Muscle layer of colon (tissue), 2 donors: ENCODE measurements around the gene MGAT5.

ENCODE experiments used
- H3K27ac ChIP-seq: one replicate; pipeline ENCODE4 v1.7.0; 2013; ENCODE audit warnings: low read depth, mild to moderate bottlenecking, low read length, moderate library complexity
- H3K27me3 ChIP-seq, 2 donors: one replicate each; pipeline ENCODE4 v1.7.0; 2013; ENCODE audit warnings: low read length in 2 of 2, mild to moderate bottlenecking in 2 of 2; ENCODE audit not compliant: insufficient read depth in 2 of 2, control insufficient read depth in 1 of 2
- H3K36me3 ChIP-seq: one replicate; pipeline ENCODE4 v1.7.0; 2013; ENCODE audit warnings: mild to moderate bottlenecking, low read length; ENCODE audit not compliant: insufficient read depth
- H3K4me1 ChIP-seq: one replicate; pipeline ENCODE4 v1.7.0; 2013; ENCODE audit warnings: mild to moderate bottlenecking, low read length; ENCODE audit not compliant: insufficient read depth
- H3K4me3 ChIP-seq, 2 donors: one replicate each; pipeline ENCODE4 v1.7.0; 2013; ENCODE audit warnings: low read length in 2 of 2, low read depth in 1 of 2, mild to moderate bottlenecking in 1 of 2, moderate library complexity in 1 of 2
- H3K9ac ChIP-seq: one replicate; pipeline ENCODE4 v1.7.0; 2013; ENCODE audit warnings: low read length
- H3K9me3 ChIP-seq: one replicate; pipeline ENCODE4 v1.7.0; 2013; ENCODE audit warnings: mild to moderate bottlenecking, low read length
- donor health status: abdominal sarcoma.
- donor health status: Adenocarcinoma of cecum.

Gene MGAT5

GRCh38 chr2:134296301-134296700 lies 42.4 kb downstream of the MGAT5 start:
- Histone ChIP-seq H3K36me3 (no peaks in the 10 kb centered on the region), H3K4me3 (no peak overlapping the region), H3K4me1 (peaks cover 18% of the 10 kb centered on the region), H3K27me3 (no peaks in the 10 kb centered on the region), H3K9ac (no peak overlapping the region), H3K9me3 (no peaks in the 10 kb centered on the region), H3K27ac (no peak overlapping the region)

GRCh38 chr2:134299334-134299733 lies 45.5 kb downstream of the MGAT5 start:
- Histone ChIP-seq H3K4me3 (no peak overlapping the region), H3K4me1 (peaks cover 30% of the 10 kb centered on the region), H3K27me3 (no peaks in the 10 kb centered on the region), H3K9ac (no peak overlapping the region), H3K27ac (no peak overlapping the region), H3K9me3 (no peaks in the 10 kb centered on the region), H3K36me3 (no peaks in the 10 kb centered on the region)

- peaks cover 22% of the 10 kb centered on the region for H3K4me1 ChIP-seq
These were observed 46.7 kb downstream of the MGAT5 start for GRCh38 chr2:134300585-134300984.

GRCh38 chr2:134301099-134301927 lies 47.4 kb downstream of the MGAT5 start:
- peaks cover 17% of the 10 kb centered on the region for H3K4me1 ChIP-seq
- no peaks in the 10 kb centered on the region for H3K27me3 ChIP-seq
- H3K36me3 ChIP-seq = no peaks in the 10 kb centered on the region
- no peaks in the 10 kb centered on the region for H3K9me3 ChIP-seq
- H3K4me3 ChIP-seq = peak overlapping the region in 1 of 2 donors; percentile 35
- H3K9ac ChIP-seq = no peak overlapping the region
- H3K27ac ChIP-seq = no peak overlapping the region

More at GRCh38 chr2:134300585-134300984, 46.7 kb downstream of the MGAT5 start:
- no peak overlapping the region for H3K27ac ChIP-seq
- no peak overlapping the region for H3K4me3 ChIP-seq
- H3K36me3 ChIP-seq = no peaks in the 10 kb centered on the region
- H3K9me3 ChIP-seq = no peaks in the 10 kb centered on the region
- no peak overlapping the region for H3K9ac ChIP-seq
- H3K27me3 ChIP-seq = no peaks in the 10 kb centered on the region

GRCh38 chr2:134301928-134302260 lies 48.0 kb downstream of the MGAT5 start:
- no peaks in the 10 kb centered on the region for H3K9me3 ChIP-seq
- H3K4me1 ChIP-seq = peaks cover 17% of the 10 kb centered on the region
- no peak overlapping the region for H3K9ac ChIP-seq
- no peaks in the 10 kb centered on the region for H3K27me3 ChIP-seq
- H3K4me3 ChIP-seq = peak overlapping the region in 1 of 2 donors; percentile 35
- no peak overlapping the region for H3K27ac ChIP-seq
- no peaks in the 10 kb centered on the region for H3K36me3 ChIP-seq

GRCh38 chr2:134304394-134305108 lies 50.7 kb downstream of the MGAT5 start:
- Histone ChIP-seq H3K4me3 (no peak overlapping the region), H3K27ac (no peak overlapping the region), H3K9ac (no peak overlapping the region), H3K4me1 (peaks cover 17% of the 10 kb centered on the region), H3K9me3 (no peaks in the 10 kb centered on the region), H3K36me3 (no peaks in the 10 kb centered on the region), H3K27me3 (no peaks in the 10 kb centered on the region)

GRCh38 chr2:134305109-134305491 lies 51.2 kb downstream of the MGAT5 start:
- H3K4me3 ChIP-seq = no peak overlapping the region

GRCh38 chr2:134306521-134306920 lies 52.6 kb downstream of the MGAT5 start:
- Histone ChIP-seq H3K4me1 (peaks cover 10% of the 10 kb centered on the region), H3K9me3 (no peaks in the 10 kb centered on the region), H3K27me3 (no peaks in the 10 kb centered on the region), H3K36me3 (no peaks in the 10 kb centered on the region), H3K27ac (no peak overlapping the region), H3K4me3 (no peak overlapping the region), H3K9ac (no peak overlapping the region)

More at GRCh38 chr2:134305109-134305491, 51.2 kb downstream of the MGAT5 start:
- Histone ChIP-seq H3K9me3 (no peaks in the 10 kb centered on the region), H3K27me3 (no peaks in the 10 kb centered on the region), H3K36me3 (no peaks in the 10 kb centered on the region), H3K9ac (no peak overlapping the region), H3K27ac (no peak overlapping the region), H3K4me1 (peaks cover 17% of the 10 kb centered on the region)

GRCh38 chr2:134307334-134307733 lies 53.5 kb downstream of the MGAT5 start:
- Histone ChIP-seq H3K4me3 (no peak overlapping the region), H3K27ac (no peak overlapping the region), H3K27me3 (no peaks in the 10 kb centered on the region), H3K9me3 (no peaks in the 10 kb centered on the region), H3K9ac (no peak overlapping the region), H3K36me3 (no peaks in the 10 kb centered on the region), H3K4me1 (peaks cover 2% of the 10 kb centered on the region)

GRCh38 chr2:134308474-134309385 lies 54.9 kb downstream of the MGAT5 start:
- H3K4me1 ChIP-seq = peaks cover 3% of the 10 kb centered on the region
- no peak overlapping the region for H3K4me3 ChIP-seq

More at GRCh38 chr2:134308474-134309385, 54.9 kb downstream of the MGAT5 start:
- Histone ChIP-seq H3K27me3 (no peaks in the 10 kb centered on the region), H3K36me3 (no peaks in the 10 kb centered on the region), H3K27ac (no peak overlapping the region), H3K9ac (no peak overlapping the region), H3K9me3 (no peaks in the 10 kb centered on the region)
